Measurements from ENCODE around the gene TIMM17A. TPM values are rescaled to one million over a fixed set of nuclear protein-coding genes. Genes with fewer than 3 reads are reported as not detected.

TIMM17A gene
- polyA plus RNA-seq, 1 experiment = 54.6 TPM

- POLR2A ChIA-PET = no interaction called here
- CTCF ChIA-PET = interaction anchor here (1.0 to 1.1 kb wide), 2 partner anchors 12 to 28 kb away, joined by 3 read pairs; no protein-coding TSS in a partner anchor
- DNase-seq (ENCODE audit: low read depth) = no peak
- TF ChIP-seq, protein P1, sequence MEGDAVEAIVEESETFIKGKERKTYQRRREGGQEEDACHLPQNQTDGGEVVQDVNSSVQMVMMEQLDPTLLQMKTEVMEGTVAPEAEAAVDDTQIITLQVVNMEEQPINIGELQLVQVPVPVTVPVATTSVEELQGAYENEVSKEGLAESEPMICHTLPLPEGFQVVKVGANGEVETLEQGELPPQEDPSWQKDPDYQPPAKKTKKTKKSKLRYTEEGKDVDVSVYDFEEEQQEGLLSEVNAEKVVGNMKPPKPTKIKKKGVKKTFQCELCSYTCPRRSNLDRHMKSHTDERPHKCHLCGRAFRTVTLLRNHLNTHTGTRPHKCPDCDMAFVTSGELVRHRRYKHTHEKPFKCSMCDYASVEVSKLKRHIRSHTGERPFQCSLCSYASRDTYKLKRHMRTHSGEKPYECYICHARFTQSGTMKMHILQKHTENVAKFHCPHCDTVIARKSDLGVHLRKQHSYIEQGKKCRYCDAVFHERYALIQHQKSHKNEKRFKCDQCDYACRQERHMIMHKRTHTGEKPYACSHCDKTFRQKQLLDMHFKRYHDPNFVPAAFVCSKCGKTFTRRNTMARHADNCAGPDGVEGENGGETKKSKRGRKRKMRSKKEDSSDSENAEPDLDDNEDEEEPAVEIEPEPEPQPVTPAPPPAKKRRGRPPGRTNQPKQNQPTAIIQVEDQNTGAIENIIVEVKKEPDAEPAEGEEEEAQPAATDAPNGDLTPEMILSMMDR (IDR thresholded peaks at IDR 0.05; ENCODE audit: insufficient read depth, low read depth, low read length) = no peak
- no peaks in the 10 kb centered on the region for H3K36me3 ChIP-seq (ENCODE audit: control insufficient read depth, insufficient read depth, low read length)
- no peaks in the 10 kb centered on the region for H3K27me3 ChIP-seq (ENCODE audit: control insufficient read depth, insufficient read depth, low read length)
- H3K4me3 ChIP-seq (ENCODE audit: low read depth, low read length) = no peak overlapping the region
Measured at GRCh38 chr1:201921952-201922558, 33.2 kb upstream of the TIMM17A start.

DNA sequence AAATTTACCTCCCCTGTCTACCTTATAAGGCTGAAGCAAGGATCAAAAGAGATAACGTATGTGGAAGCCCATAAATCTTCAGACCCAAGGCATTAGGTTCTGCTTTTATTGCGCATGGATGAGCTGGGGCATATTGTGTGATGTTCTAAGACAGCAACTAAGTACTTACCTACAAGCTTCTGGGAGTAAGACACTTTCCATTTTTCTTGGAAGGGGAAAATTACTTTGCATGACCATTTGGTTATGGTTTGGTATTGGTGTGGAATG lies 30.1 kb upstream of the TIMM17A start:
- ChIA-PET POLR2A (no interaction called here), CTCF (interaction anchor here (0.6 to 0.7 kb wide), 3 partner anchors 8 to 40 kb away, joined by 3 to 5 read pairs (median 3); no protein-coding TSS in a partner anchor)
- Histone ChIP-seq H3K4me3 (ENCODE audit: low read depth, low read length) (no peak overlapping the region), H3K36me3 (ENCODE audit: control insufficient read depth, insufficient read depth, low read length) (no peaks in the 10 kb centered on the region), H3K27me3 (ENCODE audit: control insufficient read depth, insufficient read depth, low read length) (no peaks in the 10 kb centered on the region)
- TF ChIP-seq, protein P1 (IDR thresholded peaks at IDR 0.05; ENCODE audit: insufficient read depth, low read depth, low read length) = no peak
- no peak for DNase-seq (ENCODE audit: low read depth)

GRCh38 chr1:201925981-201926645 lies 29.2 kb upstream of the TIMM17A start:
- TF ChIP-seq, protein P1 (IDR thresholded peaks at IDR 0.05; ENCODE audit: insufficient read depth, low read depth, low read length) = no peak
- no peak overlapping the region for H3K4me3 ChIP-seq (ENCODE audit: low read depth, low read length)
- peaks cover 3% of the 10 kb centered on the region; the same call in 1 of the 2 replicates for H3K36me3 ChIP-seq (ENCODE audit: control insufficient read depth, insufficient read depth, low read length)
- H3K27me3 ChIP-seq (ENCODE audit: control insufficient read depth, insufficient read depth, low read length) = no peaks in the 10 kb centered on the region
- DNase-seq (ENCODE audit: low read depth) = no peak
- POLR2A ChIA-PET = no interaction called here
- CTCF ChIA-PET = interaction anchor here (1.0 kb wide), 1 partner anchor 30 kb away, joined by 3 read pairs; no protein-coding TSS in a partner anchor

DNA sequence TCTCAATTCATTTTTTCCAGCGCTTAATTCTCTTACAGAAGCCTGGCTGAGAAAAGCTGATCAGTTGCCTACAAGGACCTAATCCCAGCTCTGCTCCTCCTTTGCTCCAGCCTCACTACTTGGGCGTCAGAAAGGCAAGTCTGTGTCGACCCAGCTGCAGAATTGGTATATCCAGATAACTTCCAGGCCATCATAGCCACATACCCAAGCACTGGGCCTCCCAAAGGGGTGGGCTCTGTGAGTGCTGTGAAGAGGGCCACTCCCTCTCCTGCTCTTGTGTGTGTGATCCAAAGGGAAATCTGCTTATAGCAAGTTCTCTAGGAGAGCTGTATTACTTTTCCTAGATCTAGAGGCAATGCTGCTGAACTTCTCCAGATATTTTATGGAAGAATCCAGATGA lies 27.0 kb upstream of the TIMM17A start:
- no peak for DNase-seq (ENCODE audit: low read depth)
- ChIA-PET POLR2A (no interaction called here), CTCF (interaction anchor here (0.9 to 1.5 kb wide), 3 partner anchors 12 to 17 kb away, joined by 3 to 6 read pairs (median 4); no protein-coding TSS in a partner anchor)
- TF ChIP-seq, protein P1 (IDR thresholded peaks at IDR 0.05; ENCODE audit: insufficient read depth, low read depth, low read length) = no peak
- Histone ChIP-seq H3K4me3 (ENCODE audit: low read depth, low read length) (no peak overlapping the region), H3K27me3 (ENCODE audit: control insufficient read depth, insufficient read depth, low read length) (no peaks in the 10 kb centered on the region), H3K36me3 (ENCODE audit: control insufficient read depth, insufficient read depth, low read length) (peaks cover 3% of the 10 kb centered on the region; the same call in 1 of the 2 replicates)

DNA sequence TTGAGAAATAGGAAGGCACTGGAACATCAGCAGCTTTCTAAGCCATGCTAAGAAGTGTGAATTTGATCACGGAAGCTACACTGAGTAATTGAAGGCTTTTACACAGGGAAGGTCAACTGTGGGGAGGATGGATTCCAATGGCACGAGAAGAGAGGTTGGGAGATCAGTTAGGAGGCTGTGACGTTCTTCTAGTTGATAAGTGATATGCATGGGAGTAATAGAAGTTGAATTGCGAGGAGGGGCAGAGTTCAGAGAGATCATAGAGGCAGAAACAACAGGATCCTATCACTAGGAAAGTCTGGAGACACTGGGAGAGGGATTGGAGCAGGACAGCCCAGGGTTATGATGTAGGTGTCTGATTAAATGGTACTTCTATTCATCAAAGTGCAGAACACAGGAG lies 25.2 kb upstream of the TIMM17A start:
- Histone ChIP-seq H3K27me3 (ENCODE audit: control insufficient read depth, insufficient read depth, low read length) (no peaks in the 10 kb centered on the region), H3K4me3 (ENCODE audit: low read depth, low read length) (no peak overlapping the region), H3K36me3 (ENCODE audit: control insufficient read depth, insufficient read depth, low read length) (peaks cover 3% of the 10 kb centered on the region; the same call in 1 of the 2 replicates)
- ChIA-PET POLR2A (no interaction called here), CTCF (no interaction called here)
- no peak for DNase-seq (ENCODE audit: low read depth)
- TF ChIP-seq, protein P1 (IDR thresholded peaks at IDR 0.05; ENCODE audit: insufficient read depth, low read depth, low read length) = no peak

Measured in BJ (cell line).